A172 (cell line): ENCODE measurements around the gene CHURC1. TPM values are rescaled to one million over a fixed set of nuclear protein-coding genes. Genes with fewer than 3 reads are reported as not detected.

Source experiments
- total RNA-seq: library from RNA; depleted of rRNA; stranded (reverse); fragments of >200 nt; shearing (Covaris generic); gene quantifications from 2 replicates; pipeline ENCODE4 v1.2.3, GENCODE V29; 2014; rRNA removed

Gene CHURC1
- total RNA-seq, 1 experiment from 2014 or later, result 31.0 TPM

Other genes with a start within 250 kb of the CHURC1 start
- 11.2 and 12.3 TPM in 2 replicates for gene PLEKHG3, start 210.0 kb upstream of the CHURC1 start, total RNA-seq
- gene SPTB, start 34.5 kb upstream of the CHURC1 start, total RNA-seq, result 1.9 and 2.0 TPM in 2 replicates
- not detected in 2 replicates for gene GPX2, start 28.3 kb downstream of the CHURC1 start, total RNA-seq
- gene RAB15, start 57.9 kb downstream of the CHURC1 start, total RNA-seq, result 42.3 and 45.8 TPM in 2 replicates
- 7.4 and 9.0 TPM in 2 replicates for gene FNTB, start 72.4 kb downstream of the CHURC1 start, total RNA-seq
- 25.3 and 27.3 TPM in 2 replicates for gene MAX, start 188.1 kb downstream of the CHURC1 start, total RNA-seq